Amniotic epithelial cell (primary cell): ENCODE data around the gene DCUN1D4.
"Not testable (repeated sequence)": the region's sequence is repeated elsewhere in the genome, so short reads cannot be mapped to it uniquely, and the experiment has no call there.

ENCODE experiments used
- DNase-seq: peaks from one replicate; pipeline ENCODE4 v3.0.0-alpha.2; 2010; ENCODE audit warnings: low read depth

Gene DCUN1D4

GRCh38 chr4:51855270-51855669 lies 12.3 kb downstream of the DCUN1D4 start:
- no peak for DNase-seq

- DNase-seq = no peak
Observed at GRCh38 chr4:51855751-51856150, 12.8 kb downstream of the DCUN1D4 start.

GRCh38 chr4:51858605-51859202 lies 15.8 kb downstream of the DCUN1D4 start:
- no peak for DNase-seq

- DNase-seq = peak; percentile 17
Observed at GRCh38 chr4:51859476-51860031, 16.6 kb downstream of the DCUN1D4 start.

- no peak for DNase-seq
Observed at GRCh38 chr4:51862199-51862598, 19.2 kb downstream of the DCUN1D4 start.

- no peak for DNase-seq
Observed at GRCh38 chr4:51862781-51863180, 19.8 kb downstream of the DCUN1D4 start.

GRCh38 chr4:51865717-51866116 lies 22.8 kb downstream of the DCUN1D4 start:
- no peak for DNase-seq

- DNase-seq = no peak
Observed at GRCh38 chr4:51866835-51867234, 23.9 kb downstream of the DCUN1D4 start.

GRCh38 chr4:51867689-51868448 lies 24.9 kb downstream of the DCUN1D4 start:
- DNase-seq = no peak

GRCh38 chr4:51868449-51868847 lies 25.5 kb downstream of the DCUN1D4 start:
- no peak for DNase-seq

- peak; percentile 27 for DNase-seq
Observed at GRCh38 chr4:51870441-51871188, 27.7 kb downstream of the DCUN1D4 start.

GRCh38 chr4:51872283-51872997 lies 29.5 kb downstream of the DCUN1D4 start:
- DNase-seq = no peak

GRCh38 chr4:51874551-51874950 lies 31.6 kb downstream of the DCUN1D4 start:
- DNase-seq = no peak

GRCh38 chr4:51878431-51878830 lies 35.5 kb downstream of the DCUN1D4 start:
- DNase-seq = peak; percentile 83

GRCh38 chr4:51880016-51880915 lies 37.3 kb downstream of the DCUN1D4 start:
- DNase-seq = peak; percentile 75

GRCh38 chr4:51884055-51884454 lies 41.1 kb downstream of the DCUN1D4 start:
- DNase-seq = no peak

- no peak for DNase-seq
Observed at GRCh38 chr4:51884606-51885005, 41.7 kb downstream of the DCUN1D4 start.

- peak; percentile 46 for DNase-seq
Observed at GRCh38 chr4:51885363-51885762, 42.4 kb downstream of the DCUN1D4 start.

GRCh38 chr4:51890760-51891159 lies 47.8 kb downstream of the DCUN1D4 start:
- DNase-seq = no peak

GRCh38 chr4:51893402-51893801 lies 50.4 kb downstream of the DCUN1D4 start:
- DNase-seq = not testable (repeated sequence)

- peak; percentile 21 for DNase-seq
Observed at GRCh38 chr4:51894059-51894645, 51.2 kb downstream of the DCUN1D4 start.
